Measurements from ENCODE around the gene GPR3.
A peak's percentile ranks its signal among the peaks of the same experiment; 100 is the strongest.
"Not testable (repeated sequence)": the region's sequence is repeated elsewhere in the genome, so short reads cannot be mapped to it uniquely, and the experiment has no call there.

GPR3 gene

DNA sequence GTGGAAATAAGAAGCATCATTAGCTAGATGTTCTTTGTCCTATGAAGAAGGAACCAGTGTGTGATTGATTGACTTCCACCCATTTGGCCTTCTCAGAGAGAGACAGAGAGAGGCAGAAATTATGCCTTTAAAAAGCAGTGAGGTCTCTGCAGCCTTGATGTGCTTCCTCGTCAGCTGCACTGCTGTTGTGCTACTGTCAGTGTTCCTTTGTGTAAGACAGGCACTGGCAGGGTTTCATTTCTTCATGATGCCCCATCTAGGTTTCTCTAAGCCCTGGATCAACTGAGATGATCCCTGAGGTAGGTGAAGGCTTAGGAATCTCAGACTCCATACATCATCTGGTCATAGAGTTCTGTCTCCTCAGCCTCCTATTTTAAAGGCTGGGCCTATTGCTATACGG is 34.9 kb downstream of the GPR3 start:
- no peak for DNase-seq (ENCODE audit: low read depth in 2 of 2)

DNA sequence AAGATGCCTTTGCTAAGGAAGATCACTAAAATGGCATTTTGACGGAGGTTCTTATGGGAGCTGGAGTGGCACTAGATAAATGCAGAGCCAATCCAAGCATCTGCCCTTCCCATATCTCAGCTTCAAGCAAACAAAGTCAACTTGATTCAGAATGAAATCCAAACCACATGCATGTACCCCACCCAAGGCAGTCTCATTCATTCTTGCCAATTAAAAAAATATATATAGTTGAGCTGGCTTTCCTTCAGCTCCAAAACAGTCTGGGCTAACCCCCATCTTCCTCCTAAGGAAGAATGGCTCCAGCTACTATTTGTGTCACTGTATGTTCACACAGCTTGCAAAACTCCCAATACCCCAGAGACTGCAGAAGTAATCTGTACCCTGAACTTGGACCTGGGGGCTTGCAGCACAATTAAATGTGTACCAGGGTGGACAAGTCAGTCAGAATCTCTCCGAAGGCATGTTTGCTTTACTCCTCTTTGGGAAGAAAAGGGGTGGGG is 35.4 kb downstream of the GPR3 start:
- no peak for DNase-seq (ENCODE audit: low read depth in 2 of 2)

DNA sequence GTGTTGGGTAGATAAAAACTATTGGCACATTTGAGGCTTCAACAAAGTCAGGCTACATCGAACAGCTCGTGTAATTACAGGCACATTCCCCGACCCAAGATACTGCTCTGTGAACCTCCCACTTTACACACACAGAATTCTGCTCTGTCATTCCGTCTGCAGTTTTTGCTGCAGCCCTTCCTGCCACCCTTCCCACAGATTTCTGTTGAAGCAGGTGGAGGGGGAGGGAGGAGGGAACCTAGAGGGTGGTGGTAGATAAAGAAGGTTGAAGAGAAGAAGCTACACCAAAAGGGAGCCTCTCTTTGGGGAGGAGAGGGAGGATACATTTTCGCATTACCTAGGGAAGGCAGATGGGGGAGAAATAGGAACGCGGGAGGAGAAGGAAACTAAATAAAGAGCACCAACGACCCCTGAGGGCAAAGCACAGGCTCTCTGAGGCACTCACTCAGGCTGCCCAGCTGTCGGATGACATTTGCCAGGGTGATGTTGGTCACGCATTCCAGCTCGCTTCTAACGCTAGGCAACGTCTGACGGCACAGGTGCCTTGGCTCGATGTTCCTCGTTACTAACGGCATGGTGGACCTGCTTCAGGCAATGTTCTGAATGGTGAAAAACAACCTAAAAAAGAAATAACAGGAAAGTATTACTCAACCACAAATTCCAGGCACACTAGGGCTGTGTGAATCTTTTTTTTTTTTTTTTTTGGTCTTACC is 36.0 kb downstream of the GPR3 start:
- peak in 1 of 2 donors; percentile 4 for DNase-seq (ENCODE audit: low read depth in 2 of 2)

DNA sequence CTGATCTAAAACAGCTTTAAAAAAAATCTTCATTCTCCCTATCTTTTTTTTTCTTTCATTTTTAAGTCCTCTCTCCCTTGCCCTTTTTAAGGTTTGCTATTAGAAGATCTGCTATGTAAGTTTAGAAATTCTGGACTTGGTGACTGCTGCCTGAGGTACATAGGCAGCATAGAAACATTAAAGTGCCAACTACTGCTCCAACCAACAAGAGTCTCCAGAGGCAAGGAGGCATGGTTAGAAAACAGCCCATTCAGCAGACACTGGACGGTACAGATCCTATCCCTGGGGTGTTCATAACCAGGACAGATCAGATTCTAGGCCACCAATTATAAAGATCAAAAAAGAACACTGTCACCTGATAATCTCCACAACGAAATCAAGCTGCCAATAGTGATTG is 36.6 kb downstream of the GPR3 start:
- DNase-seq (ENCODE audit: low read depth in 2 of 2) = no peak

DNA sequence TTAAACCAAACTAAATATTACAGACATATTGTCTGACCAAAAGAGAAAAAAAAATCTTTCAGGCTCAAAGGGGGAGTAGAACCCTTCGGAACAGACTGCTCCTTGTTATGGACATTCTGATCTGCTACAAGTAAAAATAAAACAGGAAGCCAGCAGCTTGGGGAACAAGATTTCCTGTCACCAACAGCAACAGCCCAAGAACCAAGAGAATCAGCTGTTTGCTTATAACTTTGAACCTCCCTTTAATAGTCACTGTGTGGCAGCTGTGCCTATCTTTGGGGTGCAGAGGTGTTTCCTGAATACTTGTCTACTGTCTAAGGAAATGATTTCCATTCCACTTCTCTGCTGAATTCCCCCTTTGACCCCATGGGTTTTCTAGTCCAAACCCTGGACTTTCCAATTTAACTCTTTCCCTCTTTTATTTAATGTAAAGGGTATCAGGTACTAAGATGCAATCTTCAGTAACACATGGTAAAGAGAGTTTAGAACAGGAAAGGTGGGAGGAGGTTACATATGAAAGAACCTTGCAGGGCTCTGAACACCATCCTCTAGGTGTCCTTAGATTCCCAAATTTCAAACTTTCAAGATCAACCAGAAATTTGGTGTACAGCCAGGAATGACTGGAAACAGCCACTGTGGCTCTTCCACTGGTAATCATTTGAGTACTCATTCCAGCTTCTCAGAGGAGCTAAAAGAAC is 38.6 kb downstream of the GPR3 start:
- no peak for DNase-seq (ENCODE audit: low read depth in 2 of 2)

DNA sequence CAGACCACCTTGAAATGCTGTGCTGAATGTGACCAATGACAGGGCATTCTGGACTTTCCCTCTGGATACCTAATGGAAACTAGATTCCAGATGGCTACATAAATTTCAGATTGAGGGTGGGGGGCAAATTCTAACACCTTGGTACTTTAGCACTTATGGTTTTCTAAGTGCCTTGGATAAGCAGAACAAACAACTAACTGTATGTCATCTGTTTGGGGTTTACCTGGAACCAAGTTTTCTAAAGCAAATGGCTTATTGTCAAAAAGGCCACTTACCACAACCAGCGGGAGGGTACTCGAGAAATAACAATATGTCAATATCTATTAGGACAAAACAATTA is 39.1 kb downstream of the GPR3 start:
- DNase-seq (ENCODE audit: low read depth in 2 of 2) = no peak

DNA sequence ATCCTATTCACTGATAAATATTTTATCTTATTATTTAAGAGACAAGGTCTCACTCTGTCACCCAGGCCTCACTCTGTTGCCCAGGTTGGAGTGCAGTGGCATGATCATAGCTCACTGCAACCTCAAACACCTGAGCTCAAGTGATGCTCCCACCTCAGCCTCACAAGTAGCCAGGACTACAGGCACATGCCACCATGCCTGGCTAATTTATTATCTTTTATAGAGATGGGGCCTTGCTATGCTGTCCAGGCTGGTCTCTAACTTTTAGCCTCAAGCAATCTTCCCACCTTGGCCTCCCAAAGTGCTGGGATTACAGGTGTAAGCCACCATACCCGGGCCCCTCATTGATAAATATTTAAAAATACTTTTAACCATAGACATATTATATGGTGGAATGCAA is 40.3 kb downstream of the GPR3 start:
- not testable (repeated sequence) for DNase-seq (ENCODE audit: low read depth in 2 of 2)

DNA sequence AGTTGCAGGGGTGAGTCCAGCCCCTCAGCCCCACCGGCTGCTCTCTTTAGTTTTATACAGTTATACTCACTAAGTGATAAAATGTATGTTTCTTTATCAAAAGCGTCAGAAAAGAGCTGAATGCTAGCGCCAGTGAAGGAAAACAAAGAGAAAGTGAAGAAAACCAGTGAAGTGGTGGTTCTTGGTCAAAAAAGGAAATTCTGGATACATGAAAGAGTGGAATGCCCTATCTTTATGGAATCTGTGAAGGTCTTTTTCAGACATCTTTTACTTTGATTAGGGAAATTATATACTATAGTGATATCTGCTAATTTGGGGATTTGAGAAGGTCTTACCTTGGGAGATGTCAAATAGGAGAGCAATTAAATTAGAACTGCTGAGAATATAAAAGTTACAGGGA is 41.3 kb downstream of the GPR3 start:
- DNase-seq (ENCODE audit: low read depth in 2 of 2) = no peak

DNA sequence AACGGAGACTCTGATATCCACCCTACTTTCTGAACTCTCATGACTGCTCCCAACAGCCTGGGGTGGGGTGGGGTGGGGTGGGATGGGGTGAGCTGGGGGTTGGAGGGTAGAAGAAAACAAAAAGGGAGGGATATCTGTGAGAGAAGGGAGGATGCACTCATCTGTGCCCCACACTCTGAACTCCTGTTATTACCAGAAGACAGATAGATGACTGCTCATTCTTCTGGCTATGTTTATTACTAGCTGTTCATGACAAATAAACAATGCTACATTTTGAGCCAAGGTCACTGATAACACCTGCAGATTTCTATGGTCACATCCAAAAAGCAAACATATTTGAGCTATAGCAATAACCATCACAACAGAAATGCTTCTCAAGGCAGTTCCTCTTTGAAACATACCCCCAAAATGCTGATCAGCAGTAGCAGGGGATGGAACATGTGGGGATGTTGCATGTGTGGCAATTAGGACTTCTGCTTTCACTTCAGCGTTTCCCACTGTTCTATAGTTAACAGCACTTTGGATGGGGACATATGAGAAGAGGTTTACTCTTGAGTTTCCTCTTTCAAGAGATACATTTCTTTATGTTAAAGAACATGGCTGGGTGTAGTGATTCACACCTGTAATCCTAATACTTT is 43.3 kb downstream of the GPR3 start:
- no peak for DNase-seq (ENCODE audit: low read depth in 2 of 2)

DNA sequence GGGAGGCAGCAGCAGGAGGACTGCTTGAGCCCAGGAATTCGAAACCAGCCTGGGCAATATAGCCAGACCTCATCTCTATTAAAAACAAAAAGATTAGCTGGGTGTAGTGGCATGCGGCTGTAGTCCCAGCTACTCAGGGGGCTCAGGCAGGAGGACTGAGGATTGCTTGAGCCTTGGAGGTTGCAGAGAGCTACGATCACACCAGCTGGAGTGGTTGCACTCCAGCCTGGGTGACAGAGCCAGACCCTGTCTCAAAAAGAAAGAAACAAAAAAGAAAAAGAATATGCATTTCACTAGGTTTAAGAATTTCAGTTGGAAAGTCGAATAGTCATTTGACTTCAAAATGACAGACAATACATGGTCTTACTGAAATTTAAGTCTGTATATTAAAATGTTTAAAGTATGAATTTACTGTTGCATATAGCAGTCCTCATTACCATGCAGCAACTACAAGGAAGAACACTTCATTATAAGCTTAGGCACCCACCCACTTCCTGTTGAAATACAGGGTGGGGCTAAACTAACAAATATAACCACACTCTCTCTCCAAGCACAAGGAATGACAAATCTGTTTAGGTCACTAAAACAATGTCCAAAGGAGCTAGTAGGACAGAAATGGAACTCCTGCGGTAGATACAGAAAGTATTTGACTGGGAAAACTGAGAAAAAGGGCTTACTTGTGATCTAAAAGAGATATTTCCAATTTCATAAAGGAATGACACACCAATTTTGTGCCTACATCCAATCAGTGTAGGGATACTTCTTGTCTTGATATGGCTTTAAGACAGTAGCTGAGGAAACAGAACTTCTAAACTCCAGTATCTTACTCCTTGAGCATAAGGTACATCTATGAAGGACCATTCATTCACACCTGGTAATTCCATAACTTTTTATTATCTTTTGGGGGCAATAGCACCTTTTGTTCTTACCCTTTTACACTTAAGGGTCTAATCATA is 44.1 kb downstream of the GPR3 start:
- no peak for DNase-seq (ENCODE audit: low read depth in 2 of 2)

DNA sequence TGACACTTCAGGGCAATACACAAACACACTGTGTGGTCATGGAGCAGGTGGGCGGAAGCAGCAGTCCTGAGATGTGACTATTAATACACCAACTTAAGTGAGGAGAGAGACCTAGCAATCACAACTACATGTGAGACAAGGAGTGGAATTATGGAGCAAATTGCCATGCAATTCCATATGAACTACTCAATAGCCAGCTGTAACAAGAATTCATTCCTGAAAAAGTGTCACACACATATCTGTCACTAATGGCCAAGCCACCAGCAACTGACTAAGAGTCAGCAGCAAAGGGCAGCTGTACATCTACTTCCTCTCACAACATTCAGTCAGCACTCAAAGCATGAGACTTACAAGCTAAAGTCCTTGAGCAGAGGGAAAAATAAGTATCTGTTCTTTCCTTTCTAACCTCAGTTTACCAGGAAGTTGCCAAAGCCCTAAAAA is 46.2 kb downstream of the GPR3 start:
- DNase-seq (ENCODE audit: low read depth in 2 of 2) = no peak

DNA sequence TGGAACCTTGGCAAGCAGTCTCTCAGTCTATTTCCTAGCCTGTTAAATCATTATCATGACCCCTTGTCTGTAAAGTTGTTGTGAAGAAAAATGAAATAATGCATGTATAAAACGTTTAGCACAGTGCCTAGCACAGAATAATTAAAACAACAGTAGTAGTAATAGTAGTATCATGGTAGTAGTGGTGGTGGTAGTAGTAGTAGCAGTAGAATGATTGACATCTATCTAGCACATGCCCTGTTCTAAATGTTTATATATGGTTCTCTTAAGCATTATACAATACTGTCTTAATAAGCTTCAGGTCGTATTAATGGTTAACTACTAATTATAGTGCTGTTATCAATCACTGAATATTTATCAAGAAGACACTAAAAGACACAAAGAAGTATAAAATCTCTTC is 46.7 kb downstream of the GPR3 start:
- no peak for DNase-seq (ENCODE audit: low read depth in 2 of 2)

DNA sequence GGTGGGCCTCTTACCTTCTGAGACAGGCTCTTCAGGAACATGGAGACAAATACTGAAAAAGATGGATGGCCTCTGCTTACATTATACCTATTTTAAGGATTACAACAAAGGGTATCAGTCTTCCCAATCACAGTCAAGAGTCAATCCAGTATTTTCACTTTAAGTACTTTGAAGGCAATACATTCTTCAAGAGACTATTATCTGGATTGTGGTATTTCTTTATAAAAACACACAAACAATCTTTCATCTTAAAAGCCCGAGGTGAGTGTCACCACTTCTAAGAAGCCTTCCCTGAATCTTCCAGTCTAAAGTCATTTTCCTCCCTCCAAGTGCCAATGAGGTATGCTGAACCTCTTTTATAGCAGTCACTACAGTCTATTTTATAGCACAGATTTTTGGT is 52.2 kb downstream of the GPR3 start:
- DNase-seq (ENCODE audit: low read depth in 2 of 2) = no peak
